GM21737 (cell line): ENCODE data around the gene RTL10.

ENCODE experiments used
- ATAC-seq: cut with Tn5 transposase; IDR thresholded peaks from one replicate; pipeline ENCODE4 v1.9.1; 2021; ENCODE audit warnings: mild to moderate bottlenecking, moderate library complexity; ENCODE audit not compliant: unreplicated experiment

The RTL10 gene

DNA sequence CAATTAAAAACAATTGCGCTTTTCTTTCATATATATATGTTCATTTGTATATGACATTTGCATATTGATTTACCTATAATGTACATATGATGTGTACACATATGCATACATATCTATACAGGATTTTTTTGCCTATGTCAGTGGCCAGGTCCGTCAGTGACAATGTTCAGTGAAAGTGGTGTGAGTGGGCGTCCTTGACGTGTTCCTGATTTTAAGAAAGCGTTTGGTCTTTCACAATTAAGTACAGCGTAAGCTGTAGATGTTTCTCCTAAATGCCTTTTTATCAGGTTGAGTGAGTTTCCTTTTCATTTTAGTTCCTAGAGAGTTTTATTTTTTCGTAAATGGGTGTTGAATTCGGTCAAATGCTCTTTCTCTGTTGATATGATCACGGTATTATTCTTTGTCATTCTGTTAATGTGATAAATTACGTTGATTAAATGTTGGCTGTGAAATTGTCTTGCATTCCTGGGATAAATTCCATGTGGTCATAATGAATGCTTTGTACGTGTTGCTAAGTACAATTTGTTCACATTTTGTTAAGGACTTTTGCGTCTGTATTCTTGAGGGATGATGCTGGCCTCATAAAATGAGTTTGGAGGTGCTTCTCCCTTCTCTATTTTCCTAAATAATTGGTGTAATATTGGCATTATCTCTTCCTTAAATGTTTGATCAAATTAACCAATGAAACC, 10.6 kb upstream of the RTL10 start:
- ATAC-seq = no peak

DNA sequence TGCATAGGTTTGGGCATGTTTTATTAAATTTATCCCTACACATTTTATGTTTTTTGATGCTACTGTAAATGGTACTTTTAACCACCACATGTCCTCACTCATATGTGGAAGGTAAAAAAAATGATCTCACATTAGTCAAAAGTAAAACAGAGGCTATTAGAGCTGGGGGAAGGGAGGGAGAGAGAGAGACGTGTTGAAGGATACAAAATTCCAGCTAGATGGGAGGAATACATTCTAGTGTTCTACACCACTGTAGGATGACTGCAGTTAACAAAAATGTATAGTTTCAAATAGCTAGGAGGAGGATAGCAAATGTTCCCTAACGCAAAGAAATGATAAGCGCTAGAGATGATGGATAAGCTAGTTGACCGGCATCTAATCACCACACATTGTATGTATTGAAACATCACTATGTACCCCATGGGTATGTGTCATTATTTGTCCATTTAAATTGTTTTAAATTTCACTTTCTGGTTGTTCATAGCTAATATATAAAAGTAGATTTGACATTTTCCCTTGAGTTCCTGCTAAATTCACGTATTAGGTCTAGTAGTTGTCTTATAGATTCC, 9.9 kb upstream of the RTL10 start:
- no peak for ATAC-seq

DNA sequence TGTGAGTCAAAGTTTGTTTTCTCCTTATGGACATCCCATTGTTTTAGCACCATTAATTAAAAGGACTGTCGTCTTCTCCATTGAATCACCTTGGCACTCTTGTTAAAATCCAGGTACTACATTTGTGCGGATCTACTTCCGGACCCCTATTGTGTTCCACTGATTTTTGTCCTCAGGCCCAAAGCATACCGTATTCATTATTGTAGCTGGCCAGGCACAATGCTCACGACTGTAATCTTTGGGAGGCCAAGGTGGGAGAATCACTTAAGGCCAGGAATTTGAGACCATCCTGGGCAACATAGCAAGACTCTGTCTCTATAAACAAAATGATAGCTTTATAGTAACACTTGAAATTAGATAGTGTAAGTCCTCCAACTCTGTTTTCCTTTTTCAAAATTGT, 8.9 kb upstream of the RTL10 start:
- ATAC-seq = no peak

DNA sequence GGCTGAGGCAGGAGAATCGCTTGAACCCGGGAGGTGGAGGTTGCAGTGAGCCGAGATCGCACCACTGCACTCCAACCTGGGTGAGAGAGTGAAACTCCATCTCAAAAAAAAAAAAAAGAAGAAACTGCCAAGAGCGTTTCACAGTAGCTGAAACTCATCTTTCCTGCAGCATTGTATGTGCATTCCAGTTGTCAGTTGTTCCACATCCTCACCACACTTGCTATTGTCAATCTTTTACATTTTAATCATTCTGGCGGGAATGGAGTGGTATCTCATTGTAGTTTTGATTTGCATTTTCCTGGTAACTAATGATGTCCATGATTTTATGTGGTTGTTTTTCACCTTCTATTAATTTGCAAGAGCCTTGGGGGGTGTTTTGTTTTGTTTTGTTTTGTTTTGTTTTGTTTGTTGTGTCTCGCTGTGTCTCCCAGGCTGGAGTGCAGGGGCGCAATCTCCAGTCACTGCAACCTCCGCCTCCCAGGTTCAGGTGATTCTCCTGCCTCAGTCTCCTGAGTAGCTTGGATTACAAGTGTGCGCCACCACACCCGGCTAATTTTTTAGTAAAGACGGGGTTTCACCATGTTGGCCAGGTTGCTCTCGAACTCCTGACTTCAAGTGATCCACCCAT, 8.1 kb upstream of the RTL10 start:
- ATAC-seq = no peak

DNA sequence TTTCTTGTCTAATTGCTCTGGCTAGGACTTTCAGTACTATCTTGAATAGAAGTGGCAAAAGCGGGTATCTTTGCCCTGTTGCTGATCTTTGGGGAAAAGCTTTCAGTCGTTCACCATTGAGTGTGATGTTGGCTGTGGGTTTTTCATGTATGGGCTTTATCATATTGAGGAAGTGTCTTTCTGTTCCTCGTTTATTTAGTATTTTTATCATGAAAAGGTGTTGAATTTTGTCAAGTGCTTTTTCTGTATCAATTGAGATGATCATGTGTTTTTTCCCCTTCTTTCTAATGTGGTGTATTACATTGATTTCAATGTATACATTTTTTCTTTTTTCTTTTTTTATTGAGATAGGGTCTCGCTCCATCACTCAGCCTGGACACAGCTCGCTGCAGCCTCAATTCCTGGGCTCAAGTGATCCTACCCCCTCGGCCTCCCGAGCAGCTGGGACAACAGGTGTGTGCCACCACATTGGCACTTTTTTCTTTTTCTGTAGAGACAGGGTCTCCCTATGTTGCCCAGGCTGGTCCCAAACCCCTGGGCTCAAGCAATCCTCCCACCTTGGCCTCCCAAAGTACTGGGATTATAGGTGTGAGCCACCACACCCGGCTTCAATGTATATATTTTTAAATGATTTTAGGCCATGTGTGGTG, 5.3 kb upstream of the RTL10 start:
- ATAC-seq = no peak

DNA sequence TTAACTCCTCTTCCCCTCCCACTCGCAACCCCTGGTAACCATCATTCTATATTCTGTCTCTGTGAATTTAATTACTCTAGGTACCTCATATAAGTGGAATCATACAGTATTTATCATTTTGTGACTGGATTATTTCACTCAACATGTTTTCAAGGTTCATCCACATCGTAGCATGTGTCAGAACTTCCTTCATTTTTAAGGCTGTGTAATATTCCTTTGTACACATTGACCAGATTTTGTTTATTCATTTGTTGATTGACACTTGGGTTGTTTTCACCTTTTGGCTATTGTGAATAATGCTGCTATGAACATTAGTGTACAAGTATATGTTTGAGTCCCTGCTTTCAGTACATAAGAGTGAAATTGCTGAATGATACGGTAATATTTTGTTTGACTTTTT, 2.7 kb upstream of the RTL10 start:
- ATAC-seq = no peak

DNA sequence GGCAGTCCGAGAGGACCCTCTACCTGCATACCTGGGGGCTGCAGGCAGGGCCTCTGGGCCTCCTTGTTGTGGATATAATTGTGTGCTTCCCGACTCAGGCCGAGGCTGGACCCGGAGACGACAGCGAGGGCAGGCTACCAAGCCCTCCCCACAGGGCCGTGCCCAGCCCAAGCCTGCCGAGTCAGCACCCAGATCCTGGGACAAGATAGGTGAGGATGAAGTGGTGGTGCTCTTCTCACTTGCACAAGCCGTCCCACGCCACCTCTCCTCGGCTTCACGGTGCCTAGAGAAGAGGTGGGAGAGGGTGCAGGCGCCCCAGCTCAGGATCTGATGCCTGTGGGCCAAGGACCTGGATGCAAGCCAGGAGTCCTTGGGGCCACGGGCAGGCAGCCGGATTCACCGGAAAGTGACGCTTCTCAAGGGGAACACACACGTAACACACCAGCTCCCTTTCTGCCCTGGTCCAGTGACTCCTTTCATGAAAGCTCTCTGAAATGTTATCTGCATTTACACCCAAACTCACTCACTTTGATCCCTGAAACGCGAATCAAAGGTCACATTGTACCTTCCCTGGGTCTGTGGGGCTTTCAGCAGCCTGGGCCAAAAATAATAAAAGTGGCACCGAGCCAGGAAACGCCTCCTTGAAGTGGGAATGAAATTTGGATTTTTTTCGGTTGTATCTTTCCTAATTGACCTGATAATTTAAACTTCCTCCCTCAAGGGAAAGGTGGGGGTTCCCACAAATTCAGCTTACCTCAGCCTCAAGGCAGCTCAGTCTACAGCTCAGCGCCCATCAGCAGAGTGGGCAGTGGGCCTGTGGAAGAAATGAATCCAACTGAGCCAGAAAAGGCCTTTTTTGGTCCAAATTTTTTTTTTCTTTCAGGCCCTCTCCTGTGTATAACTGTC, 1.1 kb upstream of the RTL10 start:
- ATAC-seq = peak; percentile 23

DNA sequence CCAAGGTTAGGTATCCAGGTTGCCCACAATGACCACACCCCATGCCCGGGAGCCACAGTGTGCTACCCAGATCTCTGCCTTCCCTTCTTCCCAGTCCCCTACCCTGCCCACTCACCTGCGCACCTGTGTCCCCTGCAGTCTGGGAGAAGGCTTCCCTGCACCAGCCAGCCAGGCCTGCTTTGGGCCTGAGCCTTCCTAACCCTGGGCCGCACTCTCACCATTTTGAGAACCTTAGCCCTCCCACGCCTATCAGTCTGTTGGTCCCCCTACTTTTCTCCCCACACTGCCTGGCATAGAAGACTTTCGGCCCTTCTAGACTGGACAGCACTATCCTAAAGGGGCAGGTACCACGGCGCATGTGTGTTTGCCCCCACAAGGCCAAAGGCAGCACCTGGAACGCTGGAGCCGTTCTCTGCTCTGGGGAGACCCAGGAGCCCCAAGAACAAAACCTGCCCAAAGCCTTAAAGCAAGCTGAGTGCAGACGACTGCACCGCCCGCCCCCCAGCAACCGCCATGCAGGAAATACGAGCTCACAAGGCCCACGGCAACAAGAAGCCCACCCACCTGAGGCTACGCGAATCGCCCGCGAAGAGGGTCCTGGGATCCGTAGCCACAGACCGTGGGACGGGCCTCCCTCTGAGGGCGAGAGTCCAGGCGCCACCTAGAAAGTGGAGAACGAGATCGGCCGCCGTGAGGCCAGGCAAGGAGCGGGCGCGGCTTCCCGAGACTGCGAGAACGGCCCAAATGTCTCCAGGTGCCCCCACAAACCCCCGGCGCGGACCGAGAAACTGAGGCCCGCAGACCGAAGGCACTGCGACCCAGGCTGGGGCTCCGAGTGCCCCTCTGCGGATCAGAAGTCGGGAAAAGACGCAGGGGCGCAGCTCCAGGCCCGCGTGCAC, 546 bp downstream of the RTL10 start:
- ATAC-seq = no peak

DNA sequence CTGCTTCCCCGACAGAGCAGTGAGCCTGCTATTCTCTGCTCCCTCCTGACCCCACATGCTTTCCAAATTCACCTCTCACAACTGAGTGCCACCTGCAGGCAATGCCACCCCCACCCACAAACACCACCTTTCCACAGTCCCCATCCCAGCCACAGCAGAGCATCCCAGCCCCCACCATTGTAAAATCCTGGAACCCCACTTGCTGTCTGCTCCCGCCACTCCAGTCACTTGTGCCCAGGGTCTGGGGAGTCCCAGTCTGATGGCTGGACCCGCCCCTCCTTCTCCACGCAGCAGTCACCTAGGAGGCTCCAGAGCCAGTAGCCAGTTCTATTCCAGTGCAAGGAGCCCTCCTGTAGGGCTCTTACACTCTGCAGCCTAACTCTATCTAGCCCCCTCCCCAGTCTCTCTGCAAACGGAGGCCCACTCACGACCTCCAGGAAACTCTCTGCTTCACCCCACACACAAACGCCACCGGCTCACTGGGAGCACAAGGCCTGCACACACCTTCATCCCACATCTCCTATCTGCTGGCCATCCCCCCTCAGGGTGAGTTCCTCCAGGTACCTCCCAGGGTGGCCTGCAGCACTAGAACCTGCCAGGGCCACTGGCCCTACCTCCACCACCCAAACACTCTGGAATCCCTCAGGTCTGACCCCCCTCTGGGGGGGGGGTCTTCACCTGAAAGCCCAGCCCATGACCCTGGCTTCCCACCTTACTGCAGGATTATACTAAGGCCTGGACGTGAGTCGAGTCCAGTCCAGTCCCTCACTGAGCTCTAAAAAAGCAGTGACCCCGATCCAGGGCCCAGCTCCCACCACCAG, 1.4 kb downstream of the RTL10 start:
- ATAC-seq = no peak

DNA sequence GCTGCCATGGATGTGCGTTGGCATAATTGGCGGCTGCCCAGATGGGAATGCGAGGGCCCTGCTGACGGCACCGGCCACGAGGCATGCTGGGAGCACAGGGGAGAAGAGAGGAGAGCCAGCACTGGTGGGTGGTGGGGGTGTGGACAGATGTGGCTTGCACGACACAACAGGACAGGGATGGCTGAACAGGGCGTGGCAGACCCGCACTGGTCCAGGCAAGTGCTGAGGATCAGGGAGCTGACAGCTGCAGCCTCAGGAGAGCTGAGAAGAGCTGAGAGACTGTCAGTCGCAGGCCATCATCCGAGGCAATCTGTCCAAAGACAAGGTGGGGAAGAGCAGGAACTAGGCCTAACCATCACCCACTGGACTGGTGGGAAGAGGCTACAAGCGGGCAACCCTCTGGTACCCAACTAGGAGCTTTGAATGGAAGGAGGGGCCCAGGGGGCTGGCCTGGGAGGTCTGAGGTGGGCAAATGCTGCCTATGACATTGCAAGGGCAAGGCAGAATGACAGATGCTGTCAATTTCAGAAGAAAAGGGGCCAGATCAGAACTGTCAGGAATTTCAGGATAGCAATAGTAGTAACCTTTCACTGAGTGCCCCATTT, 2.4 kb downstream of the RTL10 start:
- ATAC-seq = no peak

DNA sequence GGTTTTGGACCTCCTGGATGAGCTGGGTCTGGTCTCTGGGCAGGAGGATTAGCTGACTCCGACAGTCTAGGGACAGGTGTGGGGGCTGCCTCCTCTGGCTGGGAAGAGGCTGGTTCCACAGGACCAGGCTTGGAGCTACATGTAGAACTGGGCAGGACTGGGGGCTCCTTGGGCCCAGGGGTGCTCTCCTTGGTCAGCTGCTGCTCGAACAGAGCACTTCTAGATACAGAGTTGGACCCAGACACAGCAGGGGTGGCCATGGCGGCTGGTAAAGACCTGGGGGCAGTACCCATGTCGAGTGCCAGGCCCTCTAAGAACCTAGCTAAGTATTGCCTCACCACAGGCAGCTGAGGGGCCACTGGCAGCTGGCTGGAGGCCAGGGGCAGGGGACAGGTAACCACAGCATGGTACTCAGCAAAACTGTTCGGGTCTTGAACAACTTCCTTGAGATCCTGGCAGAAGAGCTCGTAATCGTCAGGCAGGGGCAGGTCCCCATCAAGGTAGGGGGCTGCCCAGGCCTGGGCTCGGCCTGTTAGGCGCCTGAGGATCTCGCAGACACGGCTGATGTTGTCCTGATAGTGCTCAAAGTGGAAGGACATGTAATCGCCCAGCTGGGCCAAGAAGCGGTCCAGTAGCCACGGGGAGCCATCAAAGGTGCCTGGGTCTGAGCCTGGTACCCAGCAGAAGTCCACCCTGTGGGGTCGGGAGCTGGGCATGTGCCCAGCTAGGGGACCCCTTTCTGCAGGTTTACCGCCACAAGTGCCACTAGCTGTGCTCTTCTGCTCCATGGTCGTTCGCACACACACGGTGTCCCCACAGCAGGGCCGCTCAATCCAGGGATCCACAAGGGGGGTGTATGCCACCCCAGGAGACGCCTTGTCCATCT, 3.1 kb downstream of the RTL10 start:
- ATAC-seq = no peak

DNA sequence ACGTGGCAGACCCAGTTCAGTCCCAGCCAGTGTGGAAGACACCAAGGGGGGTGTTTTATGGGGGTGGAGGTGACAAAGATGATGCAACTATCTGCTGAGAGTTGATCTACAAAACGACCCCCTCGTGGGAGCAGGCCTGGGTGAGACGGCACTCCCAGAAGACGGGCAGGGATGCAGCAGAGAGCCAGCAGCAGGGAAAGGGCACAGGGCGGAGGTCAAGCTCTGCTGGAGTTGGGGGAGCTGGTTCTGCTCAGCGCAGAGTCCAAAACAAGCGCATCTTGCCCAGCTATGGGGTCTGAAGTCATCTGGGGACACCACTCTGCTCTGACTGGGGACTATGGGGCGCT, 3.9 kb downstream of the RTL10 start:
- no peak for ATAC-seq

DNA sequence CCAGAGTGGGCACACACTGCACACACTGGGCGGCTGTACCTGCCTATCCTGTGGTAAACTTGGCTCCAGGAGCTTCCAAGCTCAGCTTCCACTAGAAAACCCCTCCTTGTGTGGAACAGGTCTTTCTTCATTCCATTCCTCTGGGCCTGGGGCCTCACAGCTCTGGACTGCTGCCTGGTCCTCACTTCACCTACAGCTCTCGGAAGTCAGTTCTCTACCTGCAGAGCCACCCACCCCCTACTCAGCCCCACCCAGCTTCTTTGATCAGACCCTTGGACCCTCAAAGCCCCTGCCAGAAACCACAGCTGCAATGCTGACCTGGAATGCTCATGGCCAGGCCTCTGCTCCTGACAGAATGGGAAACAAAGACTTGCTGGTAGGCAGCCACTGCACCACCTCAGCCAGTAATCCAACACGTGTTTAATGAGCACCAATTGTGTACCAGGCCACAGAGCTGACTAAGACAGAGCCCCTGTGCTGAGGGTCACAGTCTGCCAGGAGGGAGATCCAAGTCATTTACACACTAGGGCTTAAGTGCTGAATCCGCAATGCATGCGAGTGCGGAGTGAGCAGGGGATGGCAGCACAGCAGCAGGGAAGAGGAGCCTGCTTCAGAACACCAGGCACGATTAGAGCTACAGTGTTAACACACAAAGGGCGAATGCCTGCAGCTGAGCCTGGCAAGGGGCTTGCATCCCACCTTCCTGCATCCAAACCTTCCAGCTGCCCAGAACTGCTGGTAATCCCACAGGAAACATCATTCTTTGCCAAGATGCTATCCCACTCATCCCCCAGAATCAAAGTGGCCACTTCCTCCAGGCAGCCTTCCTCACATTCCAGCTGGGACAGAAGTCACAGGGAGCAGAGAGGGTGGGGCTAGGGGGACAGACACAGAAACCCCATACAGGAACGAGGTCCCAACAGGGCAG, 4.6 kb downstream of the RTL10 start:
- no peak for ATAC-seq

DNA sequence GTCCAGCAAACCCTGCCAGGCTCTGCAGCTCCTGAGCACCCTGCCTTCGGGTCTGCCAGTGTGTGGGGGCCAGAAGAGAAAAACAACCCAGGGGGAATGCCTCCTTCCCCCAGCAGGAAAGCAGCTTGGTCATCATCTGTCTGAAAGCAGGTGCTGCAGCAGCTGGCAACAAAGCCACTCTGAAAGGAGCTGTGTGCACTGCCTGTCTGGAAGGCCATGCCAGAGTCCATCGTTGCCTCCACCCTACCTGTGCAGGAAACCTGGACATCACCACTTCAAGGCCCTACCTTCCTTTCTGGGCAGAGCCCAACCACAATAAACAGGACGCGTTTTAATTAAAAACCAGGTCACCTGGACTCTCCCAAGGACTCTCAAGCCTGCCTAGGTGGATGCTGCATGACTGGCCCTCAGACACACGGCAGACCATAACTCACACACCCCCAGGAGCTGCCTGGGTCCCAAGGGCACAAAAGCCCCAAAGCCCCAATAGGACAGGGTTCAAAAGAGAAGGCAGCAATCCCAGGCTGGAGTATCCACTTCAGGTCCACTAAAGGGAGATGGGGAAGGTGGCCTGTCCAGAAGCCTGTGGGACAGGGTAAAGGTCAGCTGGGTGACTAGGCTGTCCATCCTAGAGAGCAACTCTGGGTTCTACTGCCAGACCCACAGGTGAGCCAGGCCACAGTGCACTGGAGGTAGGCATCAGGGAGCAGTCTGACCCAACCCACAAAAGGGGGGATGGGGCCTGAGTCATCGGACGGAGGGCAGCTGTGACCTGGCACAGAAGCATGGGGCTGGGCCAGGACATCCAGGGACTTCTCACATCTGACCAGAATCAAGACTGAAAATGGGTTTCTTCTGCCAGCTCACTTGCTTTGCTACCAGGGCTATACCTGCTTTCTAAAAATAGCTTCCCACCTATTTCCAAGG, 6.1 kb downstream of the RTL10 start:
- ATAC-seq = no peak

DNA sequence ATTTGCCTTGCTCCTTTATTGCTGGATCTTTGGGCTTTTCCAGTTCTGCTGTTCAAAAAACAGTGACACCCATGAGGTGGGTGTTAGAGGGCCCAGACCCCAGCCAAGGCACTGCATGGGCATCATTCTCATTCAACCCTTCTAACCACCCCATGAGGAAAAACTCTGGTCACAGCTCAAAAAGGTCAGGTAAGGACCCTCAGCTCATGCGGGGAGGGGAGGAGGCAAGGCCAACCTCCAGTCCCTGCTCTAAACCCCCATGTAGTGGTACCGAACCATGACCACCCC, 7.4 kb downstream of the RTL10 start:
- ATAC-seq = no peak
